ENCODE results near the gene PCCA.

The PCCA gene

GRCh38 chr13:100438059-100438788 lies 349.3 kb downstream of the PCCA start:
- no peak for DNase-seq

GRCh38 chr13:100439247-100439970 lies 350.5 kb downstream of the PCCA start:
- DNase-seq: no peak

GRCh38 chr13:100440751-100441425 lies 352.0 kb downstream of the PCCA start:
- no peak for DNase-seq

- no peak for DNase-seq
Measured at GRCh38 chr13:100442095-100442832, 353.4 kb downstream of the PCCA start.

- DNase-seq: no peak
Measured at GRCh38 chr13:100443278-100443997, 354.5 kb downstream of the PCCA start.

GRCh38 chr13:100443998-100444328 lies 355.1 kb downstream of the PCCA start:
- DNase-seq: no peak

GRCh38 chr13:100447831-100448230 lies 358.9 kb downstream of the PCCA start:
- DNase-seq: no peak

GRCh38 chr13:100451923-100452322 lies 363.0 kb downstream of the PCCA start:
- DNase-seq: no peak

GRCh38 chr13:100454876-100455275 lies 366.0 kb downstream of the PCCA start:
- no peak for DNase-seq

- no peak for DNase-seq
Measured at GRCh38 chr13:100458673-100459072, 369.8 kb downstream of the PCCA start.

GRCh38 chr13:100459747-100460146 lies 370.9 kb downstream of the PCCA start:
- no peak for DNase-seq

GRCh38 chr13:100460266-100460665 lies 371.4 kb downstream of the PCCA start:
- DNase-seq: peak; percentile 51

GRCh38 chr13:100460791-100461190 lies 371.9 kb downstream of the PCCA start:
- peak; percentile 33 for DNase-seq

- peak; percentile 6 for DNase-seq
Measured at GRCh38 chr13:100461309-100462030, 372.6 kb downstream of the PCCA start.

- no peak for DNase-seq
Measured at GRCh38 chr13:100464006-100464405, 375.1 kb downstream of the PCCA start.

GRCh38 chr13:100465558-100465957 lies 376.7 kb downstream of the PCCA start:
- no peak for DNase-seq

GRCh38 chr13:100470866-100471505 lies 382.1 kb downstream of the PCCA start:
- no peak for DNase-seq

- no peak for DNase-seq
Measured at GRCh38 chr13:100473087-100473486, 384.2 kb downstream of the PCCA start.

GRCh38 chr13:100473501-100474044 lies 384.7 kb downstream of the PCCA start:
- DNase-seq: no peak

GRCh38 chr13:100476963-100477362 lies 388.1 kb downstream of the PCCA start:
- DNase-seq: peak; percentile 82

Data from NCI-H1105 treated with DMSO at 0.1 percent for 48 hours (cell line).